Measurements from ENCODE around the gene LRRC75A. TPM values are rescaled to one million over a fixed set of nuclear protein-coding genes. Genes with fewer than 3 reads are reported as not detected.
"Not testable (repeated sequence)": the region's sequence is repeated elsewhere in the genome, so short reads cannot be mapped to it uniquely, and the experiment has no call there.

Gene LRRC75A
- total and polyA plus RNA-seq, 2 donors (not counting 1 experiment from before 2014, with no cell fraction given), result 2.0 to 3.4 TPM

DNA sequence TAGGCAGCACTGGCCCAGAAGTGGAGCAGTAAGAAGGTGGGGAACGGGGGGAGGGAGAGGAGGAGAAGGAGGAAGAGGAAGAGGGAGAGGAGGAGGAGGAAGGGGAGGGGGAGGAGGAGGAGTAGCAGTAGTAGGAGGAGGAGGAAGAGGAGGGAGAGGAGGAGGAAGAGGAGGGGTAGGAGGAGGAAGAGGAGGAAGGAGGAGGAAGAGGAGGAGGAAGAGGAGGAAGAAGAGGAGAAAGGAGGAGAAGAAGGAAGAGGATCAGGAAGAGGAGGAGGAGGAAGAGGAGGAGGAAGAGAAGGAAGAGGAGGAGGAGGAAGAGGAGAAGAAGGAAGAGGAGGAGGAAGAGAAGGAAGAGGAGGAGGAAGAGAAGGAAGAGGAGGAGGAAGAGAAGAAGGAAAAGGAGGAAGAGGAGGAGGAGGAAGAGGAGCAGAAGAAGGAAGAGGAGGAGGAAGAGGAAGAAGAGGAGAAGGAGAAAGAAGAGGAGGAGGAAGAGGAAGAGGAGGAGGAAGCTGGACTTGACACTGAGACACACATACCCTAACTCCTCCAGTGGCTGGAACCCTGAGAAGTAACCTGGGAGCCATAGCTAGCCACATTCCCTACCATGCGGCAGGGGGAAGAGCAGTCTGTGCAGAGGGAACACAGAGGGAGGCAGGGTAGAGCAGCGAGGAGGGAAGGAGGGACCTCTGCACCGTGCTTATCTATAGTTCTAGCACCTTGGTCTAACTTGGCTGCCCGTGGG lies 35.8 kb downstream of the LRRC75A start:
- no peak for TF ChIP-seq EZH2 (IDR thresholded peaks at IDR 0.05; ENCODE audit: borderline replicate concordance, insufficient read depth, low read depth, low read length, poor library complexity, severe bottlenecking)
- TF ChIP-seq, protein P1, sequence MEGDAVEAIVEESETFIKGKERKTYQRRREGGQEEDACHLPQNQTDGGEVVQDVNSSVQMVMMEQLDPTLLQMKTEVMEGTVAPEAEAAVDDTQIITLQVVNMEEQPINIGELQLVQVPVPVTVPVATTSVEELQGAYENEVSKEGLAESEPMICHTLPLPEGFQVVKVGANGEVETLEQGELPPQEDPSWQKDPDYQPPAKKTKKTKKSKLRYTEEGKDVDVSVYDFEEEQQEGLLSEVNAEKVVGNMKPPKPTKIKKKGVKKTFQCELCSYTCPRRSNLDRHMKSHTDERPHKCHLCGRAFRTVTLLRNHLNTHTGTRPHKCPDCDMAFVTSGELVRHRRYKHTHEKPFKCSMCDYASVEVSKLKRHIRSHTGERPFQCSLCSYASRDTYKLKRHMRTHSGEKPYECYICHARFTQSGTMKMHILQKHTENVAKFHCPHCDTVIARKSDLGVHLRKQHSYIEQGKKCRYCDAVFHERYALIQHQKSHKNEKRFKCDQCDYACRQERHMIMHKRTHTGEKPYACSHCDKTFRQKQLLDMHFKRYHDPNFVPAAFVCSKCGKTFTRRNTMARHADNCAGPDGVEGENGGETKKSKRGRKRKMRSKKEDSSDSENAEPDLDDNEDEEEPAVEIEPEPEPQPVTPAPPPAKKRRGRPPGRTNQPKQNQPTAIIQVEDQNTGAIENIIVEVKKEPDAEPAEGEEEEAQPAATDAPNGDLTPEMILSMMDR (IDR thresholded peaks at IDR 0.05), result no peak
- no peak overlapping the region for H3K4me3 Mint-ChIP-seq
- POLR2A ChIA-PET, result no interaction called here
- no peaks in the 10 kb centered on the region for H3K27me3 Mint-ChIP-seq
- intact Hi-C loops (cut with micrococcal nuclease), result no loop called here
- H3K4me2 ChIP-seq (replicated peaks; ENCODE audit: low read depth, low read length, poor library complexity, severe bottlenecking), result no peak overlapping the region
- no peak overlapping the region for H2AFZ ChIP-seq (ENCODE audit: insufficient read depth, low read depth, low read length, poor library complexity, severe bottlenecking)
- no peaks in the 10 kb centered on the region for H3K4me1 ChIP-seq (ENCODE audit: control insufficient read depth in 2 of 2, insufficient read depth in 2 of 2, low read length in 2 of 2)
- no peaks in the 10 kb centered on the region for H3K9me3 ChIP-seq (ENCODE audit: control extremely low read depth in 1 of 3, control insufficient read depth in 2 of 3, insufficient read depth in 1 of 3, low read length in 2 of 3)
- no peak overlapping the region for H3K9ac ChIP-seq (ENCODE audit: low read length)
- no peak for ATAC-seq (ENCODE audit: low read depth)
- no peak overlapping the region for H3K27ac Mint-ChIP-seq
- H3K36me3 ChIP-seq (replicated peaks in 1 of 2; ENCODE audit: control extremely low read depth in 1 of 2, control insufficient read depth in 1 of 2, extremely low read depth in 1 of 2, insufficient read depth in 2 of 2, low read length in 1 of 2), result no peaks in the 10 kb centered on the region
- no peak for DNase-seq
- H3K27ac ChIP-seq (ENCODE audit: low read length in 2 of 2), result no peak overlapping the region
- no peaks in the 10 kb centered on the region for H3K27me3 ChIP-seq (replicated peaks in 1 of 4; ENCODE audit: control extremely low read depth in 1 of 4, control insufficient read depth in 3 of 4, insufficient read depth in 4 of 4, low read length in 3 of 4)
- 100% methylated on average over 3 of the region's 5 CpGs for WGBS (ENCODE audit: insufficient coverage)
- no peaks in the 10 kb centered on the region for H3K9me3 Mint-ChIP-seq (ENCODE audit: insufficient read depth)
- CTCF ChIA-PET, result interaction anchor here (1.3 kb wide), 1 partner anchor 93 kb away, joined by 5 read pairs; no protein-coding TSS in a partner anchor
- H3K4me3 ChIP-seq (ENCODE audit: control extremely low read depth in 1 of 5, extremely low read depth in 1 of 5, insufficient read depth in 1 of 5, low read depth in 2 of 5, low read length in 4 of 5), result no peak overlapping the region
- peaks cover 3% of the 10 kb centered on the region for H3K4me1 Mint-ChIP-seq
- H3K79me2 ChIP-seq (ENCODE audit: control insufficient read depth, insufficient read depth, low read length), result no peaks in the 10 kb centered on the region
- H4K20me1 ChIP-seq (ENCODE audit: control insufficient read depth, insufficient read depth, low read length, poor library complexity, severe bottlenecking), result no peaks in the 10 kb centered on the region

DNA sequence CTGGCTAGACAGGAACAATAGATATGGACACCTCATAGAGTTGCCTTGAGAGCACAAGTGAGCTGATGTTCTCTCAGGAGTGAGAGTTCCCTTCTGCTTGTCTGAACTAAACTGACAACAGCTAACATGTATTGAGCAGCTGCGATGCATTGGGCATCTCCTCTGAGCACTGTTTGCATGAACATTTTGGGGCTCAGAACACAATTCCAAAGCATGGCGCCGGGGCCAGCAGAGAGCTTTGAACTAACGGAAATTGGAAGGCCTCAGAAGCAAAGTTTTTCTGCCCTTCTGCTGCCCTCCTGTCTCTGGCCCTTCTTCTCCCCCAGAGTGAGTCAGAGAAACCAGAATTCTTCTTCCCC lies 38.5 kb downstream of the LRRC75A start:
- H3K4me1 ChIP-seq (ENCODE audit: control insufficient read depth in 2 of 2, insufficient read depth in 2 of 2, low read length in 2 of 2), result no peaks in the 10 kb centered on the region
- Mint-ChIP-seq H3K4me1 (peaks cover 3% of the 10 kb centered on the region), H3K27ac (peak overlapping the region; percentile 66), H3K27me3 (no peaks in the 10 kb centered on the region), H3K9me3 (ENCODE audit: insufficient read depth) (no peaks in the 10 kb centered on the region), H3K4me3 (no peak overlapping the region)
- ATAC-seq (ENCODE audit: low read depth) (no peak), DNase-seq (no peak)
- WGBS (ENCODE audit: insufficient coverage), result 96% methylated on average over 4 of the region's 4 CpGs
- H3K9ac ChIP-seq (ENCODE audit: low read length), result no peak overlapping the region
- no peak overlapping the region for H3K27ac ChIP-seq (ENCODE audit: low read length in 2 of 2)
- no peak overlapping the region for H2AFZ ChIP-seq (ENCODE audit: insufficient read depth, low read depth, low read length, poor library complexity, severe bottlenecking)
- peaks cover 0 to 9% of the 10 kb centered on the region in 2 experiments for H3K36me3 ChIP-seq (replicated peaks in 1 of 2; ENCODE audit: control extremely low read depth in 1 of 2, control insufficient read depth in 1 of 2, extremely low read depth in 1 of 2, insufficient read depth in 2 of 2, low read length in 1 of 2)
- ChIA-PET CTCF (interaction anchor here (0.7 to 5.0 kb wide), 13 partner anchors 9 to 148 kb away, joined by 3 to 49 read pairs (median 3); partner anchors contain the start of gene LRRC75A), POLR2A (no interaction called here)
- no peaks in the 10 kb centered on the region for H3K9me3 ChIP-seq (ENCODE audit: control extremely low read depth in 1 of 3, control insufficient read depth in 2 of 3, insufficient read depth in 1 of 3, low read length in 2 of 3)
- TF ChIP-seq, protein P1 (IDR thresholded peaks at IDR 0.05), result peak; percentile 8
- TF ChIP-seq EZH2 (IDR thresholded peaks at IDR 0.05; ENCODE audit: borderline replicate concordance, insufficient read depth, low read depth, low read length, poor library complexity, severe bottlenecking), result no peak
- H3K27me3 ChIP-seq (replicated peaks in 1 of 4; ENCODE audit: control extremely low read depth in 1 of 4, control insufficient read depth in 3 of 4, insufficient read depth in 4 of 4, low read length in 3 of 4), result no peaks in the 10 kb centered on the region
- no peak overlapping the region for H3K4me2 ChIP-seq (replicated peaks; ENCODE audit: low read depth, low read length, poor library complexity, severe bottlenecking)
- H3K4me3 ChIP-seq (ENCODE audit: control extremely low read depth in 1 of 5, extremely low read depth in 1 of 5, insufficient read depth in 1 of 5, low read depth in 2 of 5, low read length in 4 of 5), result no peak overlapping the region
- no peaks in the 10 kb centered on the region for H3K79me2 ChIP-seq (ENCODE audit: control insufficient read depth, insufficient read depth, low read length)
- intact Hi-C loops (cut with micrococcal nuclease), result loop anchor here (1.0 to 5.0 kb wide), 2 partner anchors 68 to 134 kb away; no protein-coding TSS in a partner anchor
- H4K20me1 ChIP-seq (ENCODE audit: control insufficient read depth, insufficient read depth, low read length, poor library complexity, severe bottlenecking), result no peaks in the 10 kb centered on the region

DNA sequence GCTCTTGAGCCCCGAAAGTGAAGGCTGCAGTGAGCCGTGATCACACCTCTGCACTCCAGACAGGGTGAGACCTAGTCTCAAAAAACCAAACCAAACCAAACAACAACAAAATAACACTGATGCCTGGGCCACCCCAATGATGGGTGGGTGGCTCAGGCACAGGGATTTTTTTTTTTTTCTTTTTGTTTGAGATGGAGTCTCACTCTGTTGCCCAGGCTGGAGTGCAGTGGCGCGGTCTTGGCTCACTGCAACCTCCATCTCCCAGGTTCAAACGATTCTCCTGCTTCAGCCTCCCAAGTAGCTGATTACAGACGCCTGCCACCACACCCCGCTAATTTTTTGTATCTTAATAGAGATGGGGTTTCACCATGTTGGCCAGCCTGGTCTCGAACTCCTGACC lies 39.7 kb downstream of the LRRC75A start:
- ATAC-seq (ENCODE audit: low read depth); H3K9ac ChIP-seq (ENCODE audit: low read length); H3K27ac Mint-ChIP-seq; H3K9me3 Mint-ChIP-seq (ENCODE audit: insufficient read depth); H3K4me3 ChIP-seq (ENCODE audit: control extremely low read depth in 1 of 5, extremely low read depth in 1 of 5, insufficient read depth in 1 of 5, low read depth in 2 of 5, low read length in 4 of 5); H3K4me1 ChIP-seq (ENCODE audit: control insufficient read depth in 2 of 2, insufficient read depth in 2 of 2, low read length in 2 of 2); H3K27me3 ChIP-seq (replicated peaks in 1 of 4; ENCODE audit: control extremely low read depth in 1 of 4, control insufficient read depth in 3 of 4, insufficient read depth in 4 of 4, low read length in 3 of 4); H3K4me1 Mint-ChIP-seq; H3K79me2 ChIP-seq (ENCODE audit: control insufficient read depth, insufficient read depth, low read length); H3K9me3 ChIP-seq (ENCODE audit: control extremely low read depth in 1 of 3, control insufficient read depth in 2 of 3, insufficient read depth in 1 of 3, low read length in 2 of 3); DNase-seq; H2AFZ ChIP-seq (ENCODE audit: insufficient read depth, low read depth, low read length, poor library complexity, severe bottlenecking); H3K27ac ChIP-seq (ENCODE audit: low read length in 2 of 2); H3K27me3 Mint-ChIP-seq; H3K4me3 Mint-ChIP-seq; POLR2A ChIA-PET; H4K20me1 ChIP-seq (ENCODE audit: control insufficient read depth, insufficient read depth, low read length, poor library complexity, severe bottlenecking); H3K4me2 ChIP-seq (replicated peaks; ENCODE audit: low read depth, low read length, poor library complexity, severe bottlenecking): not testable (repeated sequence)
- intact Hi-C loops (cut with micrococcal nuclease), result loop anchor here (5.0 kb wide), 1 partner anchor 135 kb away; no protein-coding TSS in a partner anchor
- H3K36me3 ChIP-seq (replicated peaks in 1 of 2; ENCODE audit: control extremely low read depth in 1 of 2, control insufficient read depth in 1 of 2, extremely low read depth in 1 of 2, insufficient read depth in 2 of 2, low read length in 1 of 2), result peaks cover 0 to 14% of the 10 kb centered on the region in 2 experiments
- CTCF ChIA-PET, result interaction anchor here (0.6 to 5.0 kb wide), 9 partner anchors 11 to 1391 kb away, joined by 3 to 49 read pairs (median 4); partner anchors contain the start of gene UBB
- WGBS (ENCODE audit: insufficient coverage), result 90% methylated on average over 2 of the region's 8 CpGs

All from B cell (primary cell).